Smooth muscle cell (in vitro differentiated cells): ENCODE measurements around the gene GCNT2. TPM values are rescaled to one million over a fixed set of nuclear protein-coding genes. Genes with fewer than 3 reads are reported as not detected.

ENCODE experiments used
- DNase-seq: peaks from one replicate; lab custom pipeline; 2025; ENCODE audit not compliant: unreplicated experiment; lab: John Stamatoyannopoulos, UW
- H2AFZ ChIP-seq: fragments of 200-600 bp; sonication (generic); 2 replicates; pipeline ENCODE4 v1.6.0; 2016; ENCODE audit warnings: antibody characterized with exemption, low read depth, mild to moderate bottlenecking
- H3F3A ChIP-seq: fragments of 200-600 bp; sonication (generic); 2 replicates; pipeline ENCODE4 v1.6.0; 2017; ENCODE audit warnings: antibody characterized with exemption, low read depth
- H3K27ac ChIP-seq: fragments of 200-600 bp; sonication (generic); 2 replicates; pipeline ENCODE4 v1.5.1; 2016; ENCODE audit warnings: low read depth, mild to moderate bottlenecking
- H3K27me3 ChIP-seq: fragments of 200-600 bp; sonication (generic); 2 replicates; pipeline ENCODE4 v1.6.1; 2016; ENCODE audit warnings: low read depth, mild to moderate bottlenecking
- H3K36me3 ChIP-seq: fragments of 200-600 bp; sonication (generic); 2 replicates; pipeline ENCODE4 v1.5.1; 2016; ENCODE audit warnings: low read depth
- H3K4me1 ChIP-seq: fragments of 200-600 bp; sonication (generic); 2 replicates; pipeline ENCODE4 v1.5.1; 2016; ENCODE audit warnings: low read depth
- H3K4me2 ChIP-seq: fragments of 200-600 bp; sonication (generic); 2 replicates; pipeline ENCODE4 v1.6.0; 2016; ENCODE audit warnings: mild to moderate bottlenecking
- H3K4me3 ChIP-seq: fragments of 200-600 bp; sonication (generic); 2 replicates; pipeline ENCODE4 v1.5.1; 2016; ENCODE audit warnings: mild to moderate bottlenecking
- H3K79me2 ChIP-seq: fragments of 200-600 bp; sonication (generic); 2 replicates; pipeline ENCODE4 v1.6.0; 2016; ENCODE audit warnings: low read depth, mild to moderate bottlenecking
- H3K9ac ChIP-seq: fragments of 200-600 bp; sonication (generic); 2 replicates; pipeline ENCODE4 v1.6.0; 2016; ENCODE audit warnings: low read depth
- H3K9me3 ChIP-seq: fragments of 200-600 bp; sonication (generic); replicated peaks from 2 replicates; pipeline ENCODE4 v1.5.1; 2016; ENCODE audit warnings: low read depth
- H4K20me1 ChIP-seq: fragments of 200-600 bp; sonication (generic); 2 replicates; pipeline ENCODE4 v1.6.0; 2016; ENCODE audit warnings: low read depth
- WGBS: methylation state at CpG from one replicate; pipeline ENCODE4 v1.1.7; 2016; ENCODE audit warnings: low lambda C conversion rate; 5-methylcytosine and 5-hydroxymethylcytosine counted together
- polyA plus RNA-seq: library from polyadenylated mRNA; unstranded; fragments of >200 nt; fragmentation: Nextera tagmentation; extraction: Ambion mirVana; gene quantifications from 2 replicates; pipeline ENCODE4 v1.2.1, GENCODE V29; 2016
- total RNA-seq: library from RNA; depleted of rRNA; stranded (reverse); fragments of >200 nt; gene quantifications from 2 replicates; pipeline ENCODE4 v1.2.3, GENCODE V29; 2014
- TF ChIP-seq, protein P1 (sequence below): fragments of 200-600 bp; sonication (generic); IDR thresholded peaks from 2 replicates; pipeline ENCODE4 v1.5.1; 2017; ENCODE audit warnings: borderline replicate concordance, mild to moderate bottlenecking, antibody characterized with exemption; ENCODE audit not compliant: insufficient read depth, poor library complexity, severe bottlenecking

Gene GCNT2
- total and polyA plus RNA-seq, 2 experiments from 2014 or later = 0.13 to 2.4 TPM

DNA sequence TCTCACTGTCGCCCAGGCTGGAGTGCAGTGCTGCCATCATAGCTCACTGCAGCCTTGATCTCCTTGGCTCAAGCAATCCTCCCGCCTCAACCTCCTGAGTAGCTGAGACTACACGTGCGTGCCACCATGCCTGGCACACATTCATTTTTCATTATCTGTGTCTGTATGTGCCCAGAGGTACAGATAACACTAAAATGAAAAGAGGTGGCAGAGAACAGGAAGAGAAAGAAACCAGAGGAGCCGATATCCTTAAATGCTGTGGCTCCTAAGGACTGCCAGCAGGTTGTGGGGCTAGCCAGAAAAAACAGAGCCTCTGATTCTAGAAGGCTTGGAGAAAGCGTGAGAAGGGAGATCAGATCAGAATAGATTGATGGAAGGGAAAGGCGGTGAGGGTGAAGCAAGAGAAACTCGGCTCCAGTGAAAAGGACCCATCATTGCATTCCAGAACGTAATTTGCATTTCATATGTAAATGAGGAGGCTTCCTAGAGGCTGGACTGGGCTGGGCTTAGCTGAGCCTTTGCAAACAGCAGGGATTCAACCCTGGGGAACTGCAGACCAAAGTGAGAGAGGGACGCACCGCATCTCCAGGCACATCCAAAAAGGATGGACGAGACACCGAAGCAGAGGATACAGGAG is 64.2 kb downstream of the GCNT2 start:
- H3K27me3 ChIP-seq = peaks cover 35% of the 10 kb centered on the region
- TF ChIP-seq, protein P1, sequence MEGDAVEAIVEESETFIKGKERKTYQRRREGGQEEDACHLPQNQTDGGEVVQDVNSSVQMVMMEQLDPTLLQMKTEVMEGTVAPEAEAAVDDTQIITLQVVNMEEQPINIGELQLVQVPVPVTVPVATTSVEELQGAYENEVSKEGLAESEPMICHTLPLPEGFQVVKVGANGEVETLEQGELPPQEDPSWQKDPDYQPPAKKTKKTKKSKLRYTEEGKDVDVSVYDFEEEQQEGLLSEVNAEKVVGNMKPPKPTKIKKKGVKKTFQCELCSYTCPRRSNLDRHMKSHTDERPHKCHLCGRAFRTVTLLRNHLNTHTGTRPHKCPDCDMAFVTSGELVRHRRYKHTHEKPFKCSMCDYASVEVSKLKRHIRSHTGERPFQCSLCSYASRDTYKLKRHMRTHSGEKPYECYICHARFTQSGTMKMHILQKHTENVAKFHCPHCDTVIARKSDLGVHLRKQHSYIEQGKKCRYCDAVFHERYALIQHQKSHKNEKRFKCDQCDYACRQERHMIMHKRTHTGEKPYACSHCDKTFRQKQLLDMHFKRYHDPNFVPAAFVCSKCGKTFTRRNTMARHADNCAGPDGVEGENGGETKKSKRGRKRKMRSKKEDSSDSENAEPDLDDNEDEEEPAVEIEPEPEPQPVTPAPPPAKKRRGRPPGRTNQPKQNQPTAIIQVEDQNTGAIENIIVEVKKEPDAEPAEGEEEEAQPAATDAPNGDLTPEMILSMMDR = no peak
- no peak overlapping the region for H3K27ac ChIP-seq
- no peak overlapping the region for H3K9ac ChIP-seq
- peak overlapping the region; percentile 11 for H2AFZ ChIP-seq
- no peaks in the 10 kb centered on the region for H3K9me3 ChIP-seq
- H3F3A ChIP-seq = no peaks in the 10 kb centered on the region
- H3K79me2 ChIP-seq = no peaks in the 10 kb centered on the region
- WGBS = 20% methylated on average over 13 of the region's 13 CpGs
- H3K4me1 ChIP-seq = peaks cover 54% of the 10 kb centered on the region
- H3K36me3 ChIP-seq = no peaks in the 10 kb centered on the region
- H4K20me1 ChIP-seq = no peaks in the 10 kb centered on the region
- no peak for DNase-seq
- H3K4me3 ChIP-seq = peak overlapping the region; percentile 9
- peak overlapping the region; percentile 70 for H3K4me2 ChIP-seq

GRCh38 chr6:10586302-10586701 is 65.2 kb downstream of the GCNT2 start:
- no peak for DNase-seq
- Histone ChIP-seq H3K4me3 (no peak overlapping the region), H3K36me3 (no peaks in the 10 kb centered on the region), H3K27ac (peak overlapping the region; percentile 25), H3F3A (no peaks in the 10 kb centered on the region), H3K4me1 (peaks cover 47% of the 10 kb centered on the region), H3K4me2 (peak overlapping the region; percentile 70), H3K27me3 (peaks cover 35% of the 10 kb centered on the region), H3K9me3 (no peaks in the 10 kb centered on the region), H4K20me1 (no peaks in the 10 kb centered on the region), H3K9ac (no peak overlapping the region), H2AFZ (no peak overlapping the region), H3K79me2 (no peaks in the 10 kb centered on the region)
- TF ChIP-seq, protein P1 = no peak
- whole genome bisulfite sequencing = 8% methylated on average over 5 of the region's 5 CpGs

GRCh38 chr6:10587656-10588406 is 66.7 kb downstream of the GCNT2 start:
- H3K27me3 ChIP-seq = peaks cover 35% of the 10 kb centered on the region
- H4K20me1 ChIP-seq = no peaks in the 10 kb centered on the region
- TF ChIP-seq, protein P1 = no peak
- no peaks in the 10 kb centered on the region for H3K9me3 ChIP-seq
- H3K9ac ChIP-seq = no peak overlapping the region
- no peaks in the 10 kb centered on the region for H3K79me2 ChIP-seq
- 24% methylated on average over 14 of the region's 14 CpGs for WGBS
- H3K4me1 ChIP-seq = peaks cover 40% of the 10 kb centered on the region
- H3K36me3 ChIP-seq = no peaks in the 10 kb centered on the region
- no peak overlapping the region for H3K4me3 ChIP-seq
- DNase-seq = no peak
- no peaks in the 10 kb centered on the region for H3F3A ChIP-seq
- no peak overlapping the region for H3K27ac ChIP-seq
- no peak overlapping the region for H3K4me2 ChIP-seq
- no peak overlapping the region for H2AFZ ChIP-seq
